GM19455 (cell line): ENCODE data around the gene TES.
A peak's percentile ranks its signal among the peaks of the same experiment; 100 is the strongest.
"Not testable (repeated sequence)": the region's sequence is repeated elsewhere in the genome, so short reads cannot be mapped to it uniquely, and the experiment has no call there.

Experiments used
- ATAC-seq: cut with Tn5 transposase; IDR thresholded peaks from one replicate; pipeline ENCODE4 v1.9.1; 2021; ENCODE audit not compliant: unreplicated experiment

Gene TES

GRCh38 chr7:116210345-116211005 lies at the start of gene TES:
TES (plus strand) TSS chr7:116210539; CDS start chr7:116210708, 169 bp downstream.
- ATAC-seq, result peak; percentile 86

GRCh38 chr7:116161728-116162127 lies 48.6 kb upstream of the TES start:
- no peak for ATAC-seq

GRCh38 chr7:116162254-116162653 lies 48.1 kb upstream of the TES start:
- peak; percentile 49 for ATAC-seq

- ATAC-seq, result no peak
Observed at GRCh38 chr7:116162992-116163391, 47.3 kb upstream of the TES start.

GRCh38 chr7:116164552-116165306 lies 45.6 kb upstream of the TES start:
- ATAC-seq, result no peak

- ATAC-seq, result peak; percentile 53
Observed at GRCh38 chr7:116165717-116166116, 44.6 kb upstream of the TES start.

GRCh38 chr7:116166156-116166555 lies 44.2 kb upstream of the TES start:
- no peak for ATAC-seq

- ATAC-seq, result no peak
Observed at GRCh38 chr7:116167177-116167576, 43.2 kb upstream of the TES start.

GRCh38 chr7:116169060-116169459 lies 41.3 kb upstream of the TES start:
- no peak for ATAC-seq

GRCh38 chr7:116170180-116170579 lies 40.2 kb upstream of the TES start:
- no peak for ATAC-seq

GRCh38 chr7:116171094-116171493 lies 39.2 kb upstream of the TES start:
- no peak for ATAC-seq

GRCh38 chr7:116172353-116172752 lies 38.0 kb upstream of the TES start:
- no peak for ATAC-seq

- ATAC-seq, result no peak
Observed at GRCh38 chr7:116173051-116174028, 37.0 kb upstream of the TES start.

- ATAC-seq, result not testable (repeated sequence)
Observed at GRCh38 chr7:116175095-116175494, 35.2 kb upstream of the TES start.

GRCh38 chr7:116176226-116176625 lies 34.1 kb upstream of the TES start:
- no peak for ATAC-seq

- no peak for ATAC-seq
Observed at GRCh38 chr7:116177009-116177408, 33.3 kb upstream of the TES start.

GRCh38 chr7:116180302-116180701 lies 30.0 kb upstream of the TES start:
- peak; percentile 92 for ATAC-seq

GRCh38 chr7:116182023-116182422 lies 28.3 kb upstream of the TES start:
- no peak for ATAC-seq

- ATAC-seq, result no peak
Observed at GRCh38 chr7:116185450-116185849, 24.9 kb upstream of the TES start.

- ATAC-seq, result no peak
Observed at GRCh38 chr7:116185956-116186355, 24.4 kb upstream of the TES start.

- no peak for ATAC-seq
Observed at GRCh38 chr7:116187400-116187799, 22.9 kb upstream of the TES start.
